Measurements from ENCODE around the gene LARP1.

The LARP1 gene

DNA sequence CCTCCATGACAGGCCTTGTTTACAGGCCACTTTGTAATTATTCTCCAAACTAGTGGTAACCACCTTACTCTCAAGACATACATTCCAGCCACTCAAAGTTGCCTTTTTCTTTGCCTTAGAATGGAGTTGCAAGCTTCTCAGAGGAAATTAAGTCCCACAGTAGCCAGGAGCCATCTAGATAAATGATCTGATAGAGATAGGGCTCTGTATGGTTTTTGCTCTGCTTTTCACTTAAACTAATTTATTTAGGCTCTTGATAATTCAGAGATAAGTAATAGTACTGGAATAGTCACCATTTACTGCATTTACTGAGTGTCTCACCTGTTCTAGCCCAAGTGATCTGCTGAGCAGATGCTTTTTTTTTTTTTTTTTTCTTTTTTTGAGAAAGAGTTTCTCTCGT, 7.5 kb downstream of the LARP1 start:
- no peak for DNase-seq

DNA sequence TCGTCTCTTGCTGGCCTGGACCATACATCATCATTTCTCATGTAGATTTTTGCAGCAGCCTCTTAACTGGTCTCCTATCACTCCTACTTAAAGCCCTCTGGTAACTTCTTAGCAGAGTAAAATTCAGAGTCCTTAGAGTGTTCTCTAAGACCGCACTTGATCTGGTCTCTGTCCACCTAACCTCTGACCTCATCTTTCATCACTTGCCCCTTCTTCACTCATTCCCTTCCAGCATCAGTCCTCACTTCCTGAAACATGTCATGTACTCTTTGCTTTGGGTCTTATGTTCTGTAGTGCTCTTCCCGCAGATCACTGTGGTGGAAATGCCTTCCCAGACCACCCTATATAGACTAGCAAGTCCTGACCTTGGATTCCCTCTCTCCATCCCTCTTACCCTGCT, 9.8 kb downstream of the LARP1 start:
- DNase-seq, result no peak

DNA sequence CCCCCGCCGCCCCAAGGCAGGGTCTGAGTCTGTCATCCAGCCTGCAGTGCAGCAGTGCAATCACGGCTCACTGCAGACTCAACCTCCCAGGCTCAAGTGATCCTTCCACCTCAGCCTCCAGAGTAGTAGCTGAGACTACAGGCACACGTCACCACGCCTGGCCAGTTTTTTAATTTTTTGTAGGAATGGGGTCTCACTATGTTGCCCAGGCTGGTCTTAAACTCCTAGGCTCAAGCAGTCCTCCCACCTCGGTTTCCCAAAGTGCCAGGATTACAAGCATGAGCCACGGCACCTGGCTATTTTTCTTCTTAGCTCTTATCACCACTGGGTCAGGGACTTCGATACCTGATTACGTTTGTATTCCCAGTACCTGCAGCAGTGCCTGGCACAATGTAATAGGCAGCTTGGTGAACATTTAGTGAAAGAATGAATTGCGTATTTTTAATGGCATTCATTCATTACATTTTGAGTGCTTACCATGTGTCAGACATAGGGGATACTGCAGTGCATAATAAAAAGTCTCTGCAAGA, 10.3 kb downstream of the LARP1 start:
- DNase-seq, result no peak

DNA sequence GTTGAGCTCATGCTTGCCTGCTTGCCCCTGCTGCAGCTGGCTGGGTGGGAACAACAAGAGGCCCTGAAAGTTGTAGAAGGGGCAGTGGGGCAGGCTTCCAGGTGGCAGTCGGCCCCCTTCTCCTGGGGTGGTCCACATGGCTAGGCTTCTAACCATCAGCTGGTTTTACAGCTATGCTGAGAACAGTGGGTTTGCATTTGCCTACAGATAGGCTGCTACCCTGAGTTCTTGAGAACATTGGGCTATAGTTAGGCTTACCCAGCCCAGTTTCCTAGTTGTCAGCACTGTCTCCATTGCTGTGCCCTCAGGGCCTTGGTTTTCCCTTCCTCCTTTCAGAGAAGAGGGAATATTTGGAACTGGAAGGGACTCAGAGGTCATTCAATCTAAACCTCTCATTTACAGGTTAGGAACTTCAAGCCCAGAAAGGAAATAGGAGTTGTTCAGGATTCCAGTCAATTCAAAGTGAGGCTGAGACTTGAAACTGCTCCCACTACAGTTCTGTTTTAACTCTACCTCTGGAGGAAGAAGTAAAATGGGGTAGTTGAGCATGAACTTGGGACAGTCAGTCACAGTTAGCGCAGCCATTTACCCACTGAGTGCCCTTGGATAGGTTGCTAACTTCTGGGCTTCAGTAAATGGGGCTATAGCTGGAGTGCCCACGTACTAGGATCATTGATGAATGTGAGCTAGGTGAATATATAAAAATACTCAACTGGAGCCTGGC, 11.5 kb downstream of the LARP1 start:
- DNase-seq, result no peak

DNA sequence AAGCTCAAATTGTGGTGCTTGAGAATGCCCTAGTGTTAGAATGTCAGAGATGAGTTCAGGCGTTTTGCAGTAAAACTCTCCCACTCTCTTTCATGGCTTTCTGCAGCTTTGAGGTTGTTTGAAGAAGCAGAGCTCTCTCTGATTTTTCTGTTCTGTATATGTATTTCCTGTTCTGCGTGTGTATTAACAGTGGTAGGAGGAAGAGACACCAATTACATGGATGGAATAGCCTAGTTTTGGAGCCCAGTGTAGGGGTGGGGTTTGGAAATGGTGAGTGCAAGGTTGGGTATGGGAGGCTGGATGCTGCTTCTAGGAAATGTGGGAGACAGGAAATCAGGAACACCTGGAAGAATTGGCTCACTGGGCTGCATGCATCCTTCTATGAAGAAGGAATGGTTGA, 12.4 kb downstream of the LARP1 start:
- no peak for DNase-seq

DNA sequence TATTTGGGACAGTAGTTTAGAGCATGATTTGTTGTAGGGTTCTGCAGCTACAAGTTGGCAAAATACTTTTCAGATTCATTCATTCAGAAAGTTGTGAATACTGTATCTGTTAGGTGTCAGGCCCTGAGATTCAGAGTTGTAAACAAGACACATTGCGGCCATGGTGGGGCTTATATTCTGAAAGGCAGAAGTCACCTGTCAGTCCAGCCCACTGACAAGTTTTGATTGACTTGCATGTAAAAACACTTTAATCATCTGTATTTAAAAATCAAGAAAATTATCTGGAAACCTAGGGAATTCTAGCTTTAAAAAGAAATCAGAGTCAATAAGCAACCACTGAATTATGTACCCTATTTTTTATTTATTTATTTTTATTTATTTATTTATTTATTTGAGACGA, 13.0 kb downstream of the LARP1 start:
- no peak for DNase-seq

DNA sequence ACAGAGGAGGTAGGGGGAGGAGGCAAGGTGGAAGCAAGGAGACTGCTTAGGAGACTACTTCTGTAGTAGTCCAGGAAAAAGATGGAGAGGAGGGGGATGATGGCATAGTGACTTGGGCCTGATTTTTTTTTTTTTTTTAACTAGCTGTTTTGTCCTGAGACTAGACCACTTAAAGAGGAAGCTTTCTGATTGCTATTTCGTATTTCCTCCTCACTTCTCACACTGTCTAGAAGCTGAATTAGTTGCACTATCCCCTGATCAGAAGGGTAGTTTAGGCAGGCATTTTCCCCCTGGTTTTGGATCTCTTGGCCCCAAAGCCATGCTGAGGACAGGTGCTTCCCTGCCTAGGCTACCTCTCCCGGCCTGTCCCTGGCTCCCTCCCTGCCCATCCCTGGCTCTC, 14.9 kb downstream of the LARP1 start:
- DNase-seq, result no peak

DNA sequence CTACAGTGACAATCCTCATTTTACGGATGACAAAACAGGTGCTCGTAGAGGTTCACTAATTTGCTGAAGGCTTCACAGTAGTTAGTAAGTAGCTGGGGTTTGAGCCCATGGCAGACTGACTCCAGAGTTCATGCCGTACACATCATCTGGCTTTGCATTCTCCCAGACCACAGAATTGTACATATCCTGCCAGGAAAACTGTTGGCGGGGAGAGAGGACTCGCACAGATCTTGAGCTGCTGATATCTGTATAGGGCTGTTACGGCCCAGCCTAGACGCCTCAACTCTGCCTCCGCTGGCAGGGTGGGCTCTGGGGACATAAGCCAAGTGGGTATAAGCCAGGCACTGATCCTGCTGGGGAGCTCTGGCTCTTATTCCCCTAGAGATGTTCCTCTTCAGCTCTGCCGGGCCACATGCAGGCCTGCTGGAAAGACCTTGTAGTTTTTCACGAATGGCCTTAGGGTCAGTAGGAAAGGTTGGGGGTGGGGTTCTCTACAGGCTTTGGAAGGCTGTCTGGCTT, 16.3 kb downstream of the LARP1 start:
- no peak for DNase-seq

DNA sequence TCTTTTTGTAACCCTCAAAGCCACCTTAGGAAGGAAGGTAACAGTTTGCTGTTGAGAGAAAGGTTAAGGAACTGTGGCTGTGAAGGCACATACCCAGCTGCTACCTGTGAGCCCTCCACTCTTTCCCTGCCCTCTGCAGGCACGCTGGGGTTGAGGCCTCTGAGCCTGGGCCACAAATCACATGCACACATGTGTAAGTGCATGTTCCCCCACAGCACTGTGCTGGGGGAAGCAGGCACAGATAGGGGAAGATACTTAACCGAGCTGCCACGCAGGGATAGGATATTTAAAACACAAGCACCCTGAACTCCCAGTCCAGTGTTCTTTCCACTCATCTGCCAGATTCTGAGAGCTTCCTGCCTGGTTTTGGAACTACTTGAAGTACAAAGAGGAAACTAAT, 18.1 kb downstream of the LARP1 start:
- DNase-seq, result no peak

DNA sequence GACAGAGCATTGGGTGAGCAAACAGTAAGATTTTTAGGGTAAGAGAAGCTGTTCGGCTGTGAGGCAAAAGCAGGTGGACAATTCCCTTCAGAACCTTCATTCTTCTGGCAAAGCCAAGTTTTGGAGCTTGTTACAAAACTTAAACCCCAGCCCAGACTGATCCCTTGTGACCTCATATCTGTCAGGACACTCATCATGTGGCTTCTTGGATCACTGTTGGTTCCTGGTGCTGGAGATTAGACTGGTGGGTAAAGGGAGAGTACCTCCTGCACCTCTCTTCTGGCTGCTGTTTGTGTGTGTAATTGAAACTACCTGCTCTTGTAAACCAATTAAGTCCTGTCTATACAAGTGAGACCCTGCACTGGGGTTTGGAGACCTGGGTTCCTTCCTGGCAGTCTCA, 21.0 kb downstream of the LARP1 start:
- DNase-seq, result no peak

DNA sequence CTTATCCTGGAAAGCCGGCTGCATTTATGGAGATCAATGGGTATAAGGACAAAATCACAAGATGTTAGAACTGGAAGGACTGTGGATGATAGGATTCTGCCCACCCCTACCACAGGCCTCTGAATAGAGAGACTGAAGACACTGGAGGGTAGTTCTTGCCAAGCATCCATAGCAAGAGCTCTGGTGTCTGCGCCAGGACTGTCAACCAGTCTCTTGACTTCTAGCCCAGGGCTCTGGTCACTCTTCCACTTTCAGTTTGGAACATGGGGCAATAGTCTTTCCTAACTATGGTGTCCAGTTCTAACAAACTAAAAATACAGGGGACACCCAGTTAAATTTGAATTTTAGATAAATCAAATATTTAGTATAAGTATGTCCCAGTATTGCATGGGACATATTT, 23.4 kb downstream of the LARP1 start:
- no peak for DNase-seq

DNA sequence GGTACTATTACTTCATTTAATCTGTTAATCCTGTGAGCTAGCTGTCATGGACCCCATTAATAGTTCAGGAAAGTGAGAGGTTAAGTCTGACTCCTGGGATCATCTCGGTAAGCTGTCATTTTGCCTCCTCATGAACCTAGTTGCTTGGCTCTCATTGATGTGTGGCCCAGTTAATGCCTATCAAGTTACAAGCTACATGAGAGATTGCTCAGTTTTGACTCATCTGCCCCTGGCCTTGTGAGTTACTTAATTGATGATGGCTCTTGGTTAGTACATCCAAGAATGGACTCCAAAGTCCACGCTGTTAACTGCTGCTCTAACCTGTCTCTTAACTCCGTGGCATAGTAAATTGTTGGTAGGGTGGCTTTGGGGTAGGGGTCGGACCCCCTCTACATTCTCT, 23.9 kb downstream of the LARP1 start:
- DNase-seq, result no peak

DNA sequence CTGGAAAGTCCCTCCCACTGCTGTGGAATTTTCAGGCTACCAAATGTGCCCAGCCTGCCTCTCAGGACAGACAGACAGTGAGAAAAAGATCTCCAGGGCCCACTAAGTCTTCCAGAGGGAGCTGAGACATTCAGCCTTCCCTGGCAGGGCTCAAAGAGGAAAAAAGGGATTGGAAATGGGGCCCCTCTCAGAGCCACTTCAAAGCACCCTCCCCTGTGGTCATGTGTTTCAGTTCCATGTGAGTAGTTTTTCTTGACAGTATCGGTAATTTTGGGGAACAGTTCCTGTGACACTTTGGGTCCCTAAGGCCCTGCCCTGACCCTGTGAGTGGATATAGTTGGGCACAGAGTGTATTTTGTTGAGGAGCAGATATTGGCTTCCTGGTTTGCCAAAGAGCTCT, 25.0 kb downstream of the LARP1 start:
- no peak for DNase-seq

DNA sequence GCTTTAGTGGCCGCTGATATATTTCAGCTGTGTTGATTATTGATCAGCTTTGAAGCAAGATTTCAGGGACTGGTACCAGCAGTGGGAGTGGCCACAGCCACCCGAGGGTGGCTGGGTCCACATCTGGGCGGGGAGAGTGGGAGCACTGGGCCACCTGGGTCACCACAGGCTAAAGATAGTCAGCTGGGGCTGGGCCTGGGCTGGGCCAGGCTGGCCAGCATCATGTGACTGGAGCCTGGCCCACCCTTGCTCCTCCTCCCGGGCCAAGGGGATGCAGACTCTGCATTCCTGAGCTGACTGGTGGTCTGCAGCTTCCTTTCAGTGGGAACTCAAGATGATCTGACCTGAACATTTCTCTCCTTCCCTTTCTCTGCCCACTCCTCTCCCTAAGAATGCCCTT, 27.1 kb downstream of the LARP1 start:
- no peak for DNase-seq

DNA sequence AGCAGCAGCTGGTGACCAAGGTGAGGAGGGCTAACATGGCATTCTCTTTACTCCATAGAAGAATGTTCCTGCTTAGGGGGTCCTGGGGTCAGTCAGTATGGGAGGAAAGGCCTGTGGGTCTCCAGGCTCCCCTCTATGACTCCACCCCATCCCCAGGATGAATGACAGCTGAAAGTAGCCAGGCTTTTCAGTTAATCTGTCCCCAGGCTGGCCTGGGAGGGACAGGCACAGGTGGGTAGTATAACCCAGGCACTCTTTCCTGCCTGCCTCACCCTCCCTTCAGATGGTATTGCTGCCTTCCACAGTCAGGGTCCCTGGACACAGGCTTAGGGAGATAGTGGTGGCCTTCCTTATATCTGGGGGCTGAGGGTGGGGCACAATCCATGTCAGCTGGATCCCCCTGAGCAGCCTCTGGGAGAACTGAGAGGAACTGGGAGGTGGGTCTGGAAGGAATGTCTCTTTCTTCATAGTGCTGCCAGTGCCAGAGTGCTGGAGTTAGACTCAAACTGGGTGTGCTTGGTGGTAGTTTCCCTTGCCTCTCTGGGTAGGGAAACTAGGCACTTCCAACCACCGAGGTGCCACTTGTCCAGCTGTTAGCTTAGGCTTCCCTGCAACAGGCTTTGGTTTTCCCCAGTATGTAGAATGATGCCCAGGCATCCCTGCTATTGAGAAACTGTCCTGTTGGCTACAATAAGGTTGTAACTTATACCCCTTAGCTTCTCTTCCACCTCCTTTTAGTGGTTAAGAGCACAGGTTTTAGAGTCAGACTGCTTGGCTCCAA, 27.8 kb downstream of the LARP1 start:
- DNase-seq, result no peak

DNA sequence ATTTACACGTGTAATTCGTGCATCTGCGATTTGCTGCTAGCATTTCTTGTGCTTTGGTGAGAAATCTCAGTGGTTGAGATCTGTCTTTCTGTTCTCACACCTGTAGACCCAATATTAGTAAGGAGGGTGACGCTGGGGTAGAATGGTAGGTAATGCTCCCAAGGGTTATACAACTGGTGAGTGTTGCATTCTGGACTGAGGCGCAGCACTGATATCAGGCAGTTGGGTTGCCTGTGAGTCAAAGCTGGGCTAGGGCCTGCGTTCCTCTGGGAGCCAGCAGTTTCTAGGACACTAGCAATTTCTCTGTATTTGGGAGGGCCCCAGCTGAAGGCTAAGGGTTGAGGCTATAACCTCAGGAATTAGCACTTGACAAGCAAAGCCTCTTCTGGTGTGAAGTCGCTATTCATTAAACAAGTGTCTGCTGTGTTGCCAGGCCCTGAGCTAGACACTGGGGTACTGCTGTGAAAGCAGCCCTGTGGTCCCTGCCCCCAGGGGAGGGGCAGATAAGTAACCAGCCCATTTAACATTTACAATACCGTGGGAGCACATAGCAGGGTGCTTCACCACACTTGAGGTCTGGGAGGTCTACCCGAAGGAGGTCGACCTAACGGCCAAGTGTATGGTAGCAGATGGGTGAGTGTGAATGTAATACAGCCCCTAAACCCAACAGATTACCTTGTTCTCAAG, 28.7 kb downstream of the LARP1 start:
- no peak for DNase-seq

DNA sequence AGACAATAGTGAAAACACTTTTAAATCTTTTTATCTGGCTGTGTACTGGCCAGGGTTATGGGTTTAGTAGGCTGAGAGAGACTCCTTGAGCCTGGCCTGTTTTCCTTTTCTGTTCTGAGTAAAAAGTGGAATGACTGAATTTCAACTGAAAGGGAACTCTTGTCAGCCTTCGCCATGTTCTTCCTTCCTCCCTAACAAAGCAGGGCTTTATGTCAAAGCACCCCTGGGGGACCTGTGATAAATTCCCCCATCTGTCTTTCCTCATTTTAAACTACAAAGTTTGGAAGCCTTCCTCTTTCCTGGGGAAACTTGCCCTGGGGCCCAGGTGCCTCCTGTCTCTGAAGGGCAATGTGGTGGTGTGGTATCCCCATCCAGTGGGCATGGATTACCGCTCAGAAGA, 29.7 kb downstream of the LARP1 start:
- no peak for DNase-seq

DNA sequence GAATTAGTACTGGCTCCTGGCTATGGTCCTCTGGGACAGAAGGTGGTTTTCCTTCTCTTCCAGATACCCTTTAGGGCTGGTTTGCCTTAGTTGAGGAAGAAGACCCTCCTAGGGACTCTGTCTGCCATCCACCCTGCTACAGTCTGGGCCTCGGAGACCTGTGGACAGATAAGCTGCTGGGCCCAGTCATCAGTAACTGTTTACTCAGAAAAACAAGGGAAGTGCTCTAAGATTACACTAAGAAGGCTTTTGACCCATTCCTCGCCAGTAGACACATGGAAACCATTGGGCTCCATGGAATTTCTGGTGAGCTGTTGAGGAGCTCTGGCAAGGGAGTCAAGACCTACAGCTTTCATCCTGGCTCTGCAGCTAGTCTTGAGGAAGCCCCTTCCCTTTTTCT, 31.2 kb downstream of the LARP1 start:
- DNase-seq, result no peak

DNA sequence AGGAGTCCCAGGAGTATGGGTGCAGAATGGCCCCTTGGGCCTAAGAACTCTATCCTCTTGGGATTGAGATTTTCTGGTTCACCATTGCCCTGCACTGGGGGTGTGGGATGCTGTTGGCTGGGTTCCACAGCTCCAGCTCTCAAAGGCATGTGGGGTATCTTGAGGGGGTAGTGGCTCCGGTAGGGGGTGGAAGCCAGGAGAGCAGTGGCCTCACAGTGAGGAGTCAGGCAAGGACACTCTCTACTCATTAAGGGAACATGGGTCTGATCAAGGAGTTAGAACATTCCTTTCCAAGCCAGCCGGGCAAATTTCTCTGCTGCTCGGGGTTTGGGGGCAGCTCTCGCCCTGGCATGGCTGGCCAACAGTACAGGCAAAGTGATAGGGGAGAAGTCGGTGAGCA, 33.0 kb downstream of the LARP1 start:
- DNase-seq, result no peak

DNA sequence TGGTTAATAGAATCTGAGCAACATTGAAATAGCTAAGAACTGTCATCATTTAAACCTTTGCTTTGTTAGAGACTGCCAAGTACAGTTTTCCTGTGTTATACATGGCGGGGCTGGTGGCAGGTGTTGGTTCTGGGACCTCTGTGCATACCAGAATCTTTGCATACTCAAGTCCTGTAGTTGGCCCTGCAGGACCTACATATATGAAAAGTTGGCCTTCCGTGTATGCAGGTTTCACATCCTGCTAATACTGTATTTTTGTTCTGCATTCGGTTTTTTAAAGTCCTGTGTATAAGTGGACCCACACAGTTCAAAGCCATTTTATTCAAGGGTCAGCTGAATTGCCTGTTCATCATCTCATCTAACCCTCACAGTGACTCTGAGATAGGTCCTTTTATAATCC, 36.4 kb downstream of the LARP1 start:
- DNase-seq, result no peak

DNA sequence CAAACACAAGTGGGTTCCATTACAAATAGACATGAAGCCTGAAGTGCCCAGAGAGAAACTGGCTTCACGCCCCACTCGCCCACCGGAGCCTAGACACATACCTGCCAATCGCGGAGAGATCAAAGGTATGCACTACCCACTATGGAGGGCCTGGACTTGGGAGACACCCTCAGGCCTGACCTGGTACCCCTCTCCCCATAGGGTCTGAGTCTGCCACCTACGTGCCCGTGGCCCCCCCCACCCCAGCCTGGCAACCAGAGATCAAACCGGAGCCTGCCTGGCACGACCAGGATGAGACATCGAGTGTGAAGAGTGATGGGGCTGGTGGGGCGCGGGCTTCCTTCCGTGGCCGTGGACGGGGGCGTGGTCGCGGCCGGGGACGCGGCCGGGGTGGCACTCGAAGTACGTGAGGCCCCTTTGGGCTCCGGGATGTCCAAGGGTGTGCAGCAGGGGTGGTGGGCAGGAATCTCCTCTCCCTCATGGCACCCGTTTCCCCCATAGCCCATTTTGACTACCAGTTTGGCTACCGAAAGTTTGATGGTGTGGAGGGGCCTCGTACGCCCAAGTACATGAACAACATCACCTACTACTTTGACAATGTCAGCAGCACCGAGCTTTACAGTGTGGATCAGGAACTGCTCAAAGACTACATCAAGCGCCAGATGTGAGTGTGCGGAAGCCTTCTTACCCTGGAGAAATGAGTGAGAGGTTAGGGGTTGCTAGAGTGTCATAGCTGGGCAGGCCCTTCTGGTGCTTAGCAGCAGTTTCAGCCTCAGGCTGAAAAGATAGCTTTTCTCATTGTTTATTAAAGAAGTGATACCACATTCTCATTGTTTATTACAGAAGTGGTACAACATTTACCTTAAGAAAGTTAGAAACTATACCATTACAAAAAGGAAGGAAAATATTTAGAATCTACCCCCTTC, 38.7 kb downstream of the LARP1 start:
- DNase-seq, result no peak

DNA sequence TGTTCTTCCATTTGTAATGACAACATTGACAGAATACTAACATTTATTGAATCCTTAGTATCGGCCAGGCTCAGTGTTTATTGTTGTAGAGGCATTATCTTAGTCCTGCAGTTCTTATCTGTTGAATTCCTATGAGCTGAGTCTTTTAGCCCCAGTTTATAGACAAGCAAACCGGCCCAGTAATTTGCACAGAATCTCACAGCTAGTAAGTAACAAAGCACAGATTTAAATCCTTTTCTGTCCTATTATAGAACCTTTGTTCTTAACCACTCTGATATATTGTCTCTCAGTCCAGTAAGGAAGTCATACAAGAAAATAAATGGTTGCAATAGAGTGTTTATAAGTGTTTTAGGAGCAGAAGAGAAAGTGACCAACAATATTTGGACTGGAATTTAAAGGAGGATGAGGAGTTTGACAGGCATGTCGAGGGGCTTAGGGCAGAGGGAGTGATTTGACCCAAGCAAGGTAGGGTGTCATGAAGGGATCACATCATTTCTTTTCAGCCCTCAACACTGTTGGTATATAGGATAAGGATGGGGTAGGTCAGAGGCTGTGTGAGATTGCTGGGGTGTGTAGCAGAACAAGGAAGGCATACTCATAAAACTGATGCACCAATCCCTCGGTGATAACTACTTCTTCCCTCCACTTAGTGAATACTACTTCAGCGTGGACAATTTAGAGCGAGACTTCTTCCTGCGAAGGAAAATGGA, 39.5 kb downstream of the LARP1 start:
- no peak for DNase-seq

Data from NK-92 treated with Interleukin-12 subunit alpha and Interleukin-12 subunit beta, amount 100 ng/mL, for 24 hours (cell line).